ENCODE results near the gene PMM1. TPM values are rescaled to one million over a fixed set of nuclear protein-coding genes. Genes with fewer than 3 reads are reported as not detected.
"Not testable (repeated sequence)": the region's sequence is repeated elsewhere in the genome, so short reads cannot be mapped to it uniquely, and the experiment has no call there.

Gene PMM1
- 34.1 and 61.2 TPM in 2 replicates for total RNA-seq

DNA sequence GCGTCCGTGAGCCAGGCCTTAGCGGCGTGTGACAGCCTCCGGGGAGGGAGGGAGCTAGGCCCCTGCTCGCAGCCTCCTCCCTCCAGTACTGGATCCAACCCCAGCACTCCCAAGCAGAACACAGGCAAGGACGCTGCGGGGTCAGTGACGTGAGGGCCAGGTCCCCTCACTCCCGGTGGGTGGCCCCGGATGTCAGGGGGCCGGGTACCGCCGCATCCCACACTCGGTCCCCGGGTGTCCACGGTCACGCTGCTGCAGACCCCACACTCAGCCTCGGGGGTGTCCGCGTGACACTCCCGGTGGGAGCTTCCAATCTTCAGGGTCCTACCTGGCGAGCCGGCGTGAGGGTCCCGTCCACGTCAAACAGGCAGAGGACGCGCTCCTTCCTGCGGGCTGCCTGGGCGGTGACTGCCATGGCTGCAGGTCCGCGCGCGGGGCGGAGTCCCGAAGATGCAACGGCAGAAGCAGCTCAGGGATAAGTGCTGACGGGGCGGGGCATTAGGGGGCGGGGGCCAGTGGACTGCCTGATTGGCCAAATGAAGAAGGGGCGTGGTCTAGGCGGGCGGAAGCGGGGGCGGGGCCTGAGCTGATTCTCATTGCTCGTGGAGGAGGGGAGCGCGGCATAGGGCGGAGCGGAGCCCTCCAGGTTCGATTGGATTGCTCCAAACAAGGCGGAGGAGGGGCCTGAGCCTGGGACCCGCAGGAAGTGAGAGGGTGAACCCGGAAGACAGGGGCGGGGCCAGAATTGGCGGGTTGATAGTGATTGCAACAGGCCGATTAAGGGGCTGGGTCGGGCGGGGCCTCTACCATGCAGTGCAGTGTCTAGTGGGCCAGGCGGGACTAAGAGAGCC is at the start of gene PMM1:
TSS of gene PMM1 (minus strand) at position 450 of the 851 bp plus-strand sequence. CDS start at position 415, 35 bp downstream.
- peak; percentile 88 for DNase-seq (ENCODE audit: low read depth)
- TF ChIP-seq, protein P1, sequence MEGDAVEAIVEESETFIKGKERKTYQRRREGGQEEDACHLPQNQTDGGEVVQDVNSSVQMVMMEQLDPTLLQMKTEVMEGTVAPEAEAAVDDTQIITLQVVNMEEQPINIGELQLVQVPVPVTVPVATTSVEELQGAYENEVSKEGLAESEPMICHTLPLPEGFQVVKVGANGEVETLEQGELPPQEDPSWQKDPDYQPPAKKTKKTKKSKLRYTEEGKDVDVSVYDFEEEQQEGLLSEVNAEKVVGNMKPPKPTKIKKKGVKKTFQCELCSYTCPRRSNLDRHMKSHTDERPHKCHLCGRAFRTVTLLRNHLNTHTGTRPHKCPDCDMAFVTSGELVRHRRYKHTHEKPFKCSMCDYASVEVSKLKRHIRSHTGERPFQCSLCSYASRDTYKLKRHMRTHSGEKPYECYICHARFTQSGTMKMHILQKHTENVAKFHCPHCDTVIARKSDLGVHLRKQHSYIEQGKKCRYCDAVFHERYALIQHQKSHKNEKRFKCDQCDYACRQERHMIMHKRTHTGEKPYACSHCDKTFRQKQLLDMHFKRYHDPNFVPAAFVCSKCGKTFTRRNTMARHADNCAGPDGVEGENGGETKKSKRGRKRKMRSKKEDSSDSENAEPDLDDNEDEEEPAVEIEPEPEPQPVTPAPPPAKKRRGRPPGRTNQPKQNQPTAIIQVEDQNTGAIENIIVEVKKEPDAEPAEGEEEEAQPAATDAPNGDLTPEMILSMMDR (conservative IDR thresholded peaks at IDR 0.05; ENCODE audit: low read depth, low read length), result no peak
- H3K4me3 ChIP-seq (ENCODE audit: low read depth, low read length), result peak within 1 kb of the TSS; percentile 97

DNA sequence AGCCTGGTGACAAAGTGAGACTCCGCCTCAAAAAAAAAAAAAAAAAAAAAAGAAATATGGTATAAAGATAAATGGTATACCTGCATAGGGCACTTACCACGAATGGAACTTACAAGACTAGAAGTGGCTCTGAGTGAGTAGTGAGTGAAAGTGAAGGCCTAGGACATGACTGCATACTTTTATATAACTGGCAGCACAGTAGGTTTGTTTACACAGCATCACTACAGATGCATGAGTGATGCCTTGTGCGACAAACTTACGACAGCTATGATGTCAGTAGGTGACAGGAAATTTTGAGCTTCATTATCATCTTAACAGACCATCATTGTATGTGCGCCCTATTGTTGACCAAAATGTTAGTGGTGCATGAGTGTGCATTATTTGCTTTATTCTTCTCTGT is 49.1 kb upstream of the PMM1 start:
- H3K4me3 ChIP-seq (ENCODE audit: low read depth, low read length), result no peak overlapping the region
- TF ChIP-seq, protein P1 (conservative IDR thresholded peaks at IDR 0.05; ENCODE audit: low read depth, low read length), result no peak
- DNase-seq (ENCODE audit: low read depth), result no peak

DNA sequence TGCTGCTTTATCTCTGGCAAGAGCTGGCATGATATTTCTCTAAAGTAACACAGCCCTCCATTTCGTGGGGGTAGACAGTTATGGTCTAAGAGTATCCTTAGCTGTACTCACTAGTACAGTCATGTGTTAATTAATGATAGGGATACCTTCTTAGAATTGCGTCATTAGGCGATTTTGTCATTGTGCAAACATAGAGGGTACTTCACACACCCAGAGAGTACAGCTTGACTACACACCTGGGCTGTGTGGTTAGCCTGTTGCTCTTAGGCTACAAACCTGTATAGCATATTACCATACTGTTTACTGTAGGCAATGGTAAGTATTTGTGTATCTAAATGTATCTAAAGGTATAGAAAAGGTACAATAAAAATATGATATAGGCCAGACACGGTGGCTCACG is 48.5 kb upstream of the PMM1 start:
- TF ChIP-seq, protein P1 (conservative IDR thresholded peaks at IDR 0.05; ENCODE audit: low read depth, low read length), result no peak
- no peak for DNase-seq (ENCODE audit: low read depth)
- no peak overlapping the region for H3K4me3 ChIP-seq (ENCODE audit: low read depth, low read length)

DNA sequence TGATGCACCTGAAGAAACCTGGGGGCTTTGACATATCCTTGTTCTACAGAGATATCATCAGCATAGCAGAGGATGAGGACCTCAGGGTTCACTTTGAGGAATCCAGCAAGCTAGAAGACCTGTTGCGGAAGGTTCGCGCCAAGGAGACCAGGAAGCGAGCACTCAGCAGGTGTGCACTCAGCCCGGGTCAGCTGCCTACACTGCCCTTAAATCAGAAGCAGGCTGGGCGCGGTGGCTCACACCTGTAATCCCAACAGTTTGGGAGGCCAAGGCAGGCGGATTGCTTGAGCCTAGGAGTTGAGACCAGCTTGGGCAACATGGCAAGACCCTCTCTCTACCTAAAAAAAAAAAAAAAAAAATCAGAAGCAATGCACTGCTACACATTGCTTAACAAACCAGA is 48.0 kb upstream of the PMM1 start:
- H3K4me3 ChIP-seq (ENCODE audit: low read depth, low read length); DNase-seq (ENCODE audit: low read depth): not testable (repeated sequence)

DNA sequence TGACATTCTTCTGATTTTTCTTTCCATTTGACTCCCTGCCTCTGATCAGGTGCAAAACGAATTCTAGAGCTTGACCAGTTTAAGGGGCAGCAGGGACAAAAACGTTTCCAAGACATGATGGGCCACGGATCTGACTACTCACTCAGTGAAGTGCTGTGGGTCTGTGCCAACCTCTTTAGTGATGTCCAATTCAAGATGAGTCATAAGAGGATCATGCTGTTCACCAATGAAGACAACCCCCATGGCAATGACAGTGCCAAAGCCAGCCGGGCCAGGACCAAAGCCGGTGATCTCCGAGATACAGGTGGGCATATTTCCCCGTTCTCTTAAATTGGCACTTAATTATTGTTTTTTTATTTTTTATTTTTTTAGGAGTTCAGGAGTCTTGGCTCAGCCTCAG is 46.8 kb upstream of the PMM1 start:
- H3K4me3 ChIP-seq (ENCODE audit: low read depth, low read length), result no peak overlapping the region
- TF ChIP-seq, protein P1 (conservative IDR thresholded peaks at IDR 0.05; ENCODE audit: low read depth, low read length), result no peak
- DNase-seq (ENCODE audit: low read depth), result no peak

DNA sequence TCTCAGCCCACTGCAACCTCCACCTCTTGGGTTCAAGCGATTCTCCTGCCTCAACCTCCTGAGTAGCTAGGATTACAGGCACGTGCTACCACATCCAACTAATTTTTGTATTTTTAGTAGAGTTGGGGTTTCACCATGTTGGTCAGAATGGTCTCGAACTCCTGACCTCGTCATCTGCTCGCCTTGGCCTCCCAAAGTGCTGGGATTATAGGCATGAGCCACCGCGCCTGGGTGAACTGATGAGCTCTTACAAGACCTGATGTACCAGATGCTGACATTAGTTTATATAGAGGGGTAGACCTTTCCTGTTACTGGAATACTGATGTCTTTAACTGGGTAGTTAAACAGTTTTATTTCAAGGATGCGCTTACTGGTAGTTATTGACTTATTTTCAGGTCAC is 45.0 kb upstream of the PMM1 start:
- not testable (repeated sequence) for DNase-seq (ENCODE audit: low read depth); H3K4me3 ChIP-seq (ENCODE audit: low read depth, low read length)

DNA sequence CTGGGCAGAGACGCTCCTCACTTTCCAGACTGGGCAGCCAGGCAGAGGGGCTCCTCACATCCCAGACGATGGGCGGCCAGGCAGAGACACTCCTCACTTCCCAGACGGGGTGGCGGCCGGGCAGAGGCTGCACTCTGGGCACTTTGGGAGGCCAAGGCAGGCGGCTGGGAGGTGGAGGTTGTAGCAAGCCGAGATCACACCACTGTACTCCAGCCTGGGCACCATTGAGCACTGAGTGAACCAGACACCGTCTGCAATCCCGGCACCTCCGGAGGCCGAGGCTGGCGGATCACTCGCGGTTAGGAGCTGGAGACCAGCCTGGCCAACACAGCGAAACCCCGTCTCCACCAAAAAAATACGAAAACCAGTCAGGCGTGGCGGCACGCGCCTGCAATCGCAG is 42.0 kb upstream of the PMM1 start:
- not testable (repeated sequence) for DNase-seq (ENCODE audit: low read depth); H3K4me3 ChIP-seq (ENCODE audit: low read depth, low read length)

DNA sequence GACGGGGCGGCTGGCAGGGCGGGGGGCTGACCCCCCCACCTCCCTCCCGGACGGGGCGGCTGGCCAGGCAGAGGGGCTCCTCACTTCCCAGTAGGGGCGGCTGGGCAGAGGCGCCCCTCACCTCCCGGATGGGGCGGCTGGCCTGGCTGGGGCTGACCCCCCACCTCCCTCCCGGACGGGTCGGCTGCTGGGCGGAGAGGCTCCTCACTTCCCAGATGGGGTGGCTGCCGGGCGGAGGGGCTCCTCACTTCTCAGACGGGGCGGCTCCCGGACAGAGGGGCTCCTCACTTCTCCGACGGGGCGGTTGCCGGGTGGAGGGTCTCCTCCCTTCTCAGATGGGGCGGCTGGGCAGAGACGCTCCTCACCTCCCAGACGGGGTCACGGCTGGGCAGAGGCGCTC is 41.5 kb upstream of the PMM1 start:
- H3K4me3 ChIP-seq (ENCODE audit: low read depth, low read length); DNase-seq (ENCODE audit: low read depth): not testable (repeated sequence)

DNA sequence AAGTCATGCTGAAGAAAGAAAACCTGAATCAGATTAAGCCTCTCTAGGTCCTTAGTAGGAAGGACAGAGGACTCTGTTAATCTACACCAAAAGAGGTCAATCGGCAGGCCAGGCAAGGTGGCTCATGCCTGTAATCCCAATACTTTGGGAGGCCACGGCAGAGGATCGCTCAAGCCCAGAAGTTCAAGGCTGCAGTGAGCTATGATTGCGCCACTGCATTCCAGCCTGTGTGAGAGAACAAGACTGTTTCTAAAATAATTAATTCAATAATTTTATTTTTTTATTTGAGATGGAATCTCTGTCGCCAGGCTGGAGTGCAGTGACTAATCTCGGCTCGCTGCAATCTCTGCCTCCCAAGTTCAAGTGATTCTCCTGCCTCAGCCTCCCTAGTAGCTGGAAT is 35.9 kb upstream of the PMM1 start:
- TF ChIP-seq, protein P1 (conservative IDR thresholded peaks at IDR 0.05; ENCODE audit: low read depth, low read length), result no peak
- DNase-seq (ENCODE audit: low read depth), result no peak
- no peak overlapping the region for H3K4me3 ChIP-seq (ENCODE audit: low read depth, low read length)

Measured in epithelial cell of proximal tubule (primary cell).